Activated CD4-positive, alpha-beta T cell treated with anti-CD3 and anti-CD28 coated beads for 4 hours (primary cell): ENCODE results near the gene CR2.
"Not testable (repeated sequence)": the region's sequence is repeated elsewhere in the genome, so short reads cannot be mapped to it uniquely, and the experiment has no call there.

Experiments
- DNase-seq, 2 donors: peaks; one replicate each; pipeline ENCODE4 v3.0.0-alpha.2; 2020

The CR2 gene

GRCh38 chr1:207453710-207454045 is 450 bp upstream of the CR2 start:
- DNase-seq, result no peak

- no peak for DNase-seq
Measured at GRCh38 chr1:207455183-207455754, 1.1 kb downstream of the CR2 start.

GRCh38 chr1:207458414-207458813 is 4.3 kb downstream of the CR2 start:
- no peak for DNase-seq

GRCh38 chr1:207459008-207459407 is 4.9 kb downstream of the CR2 start:
- no peak for DNase-seq

- DNase-seq, result no peak
Measured at GRCh38 chr1:207461649-207462048, 7.5 kb downstream of the CR2 start.

- no peak for DNase-seq
Measured at GRCh38 chr1:207462535-207462934, 8.4 kb downstream of the CR2 start.

GRCh38 chr1:207463021-207463420 is 8.9 kb downstream of the CR2 start:
- DNase-seq, result no peak

- no peak for DNase-seq
Measured at GRCh38 chr1:207463571-207463970, 9.4 kb downstream of the CR2 start.

- DNase-seq, result peak in 1 of 2 donors; percentile 8
Measured at GRCh38 chr1:207470927-207471326, 16.8 kb downstream of the CR2 start.

GRCh38 chr1:207474210-207474609 is 20.1 kb downstream of the CR2 start:
- DNase-seq, result no peak

GRCh38 chr1:207486198-207486597 is 32.1 kb downstream of the CR2 start:
- no peak for DNase-seq

GRCh38 chr1:207487636-207488035 is 33.5 kb downstream of the CR2 start:
- DNase-seq, result no peak

- DNase-seq, result no peak
Measured at GRCh38 chr1:207493212-207493611, 39.1 kb downstream of the CR2 start.

GRCh38 chr1:207494171-207494570 is 40.0 kb downstream of the CR2 start:
- DNase-seq, result no peak

GRCh38 chr1:207495281-207495680 is 41.2 kb downstream of the CR2 start:
- DNase-seq, result not testable (repeated sequence)

- peak; percentile 16 to 22 for DNase-seq
Measured at GRCh38 chr1:207495801-207496792, 42.0 kb downstream of the CR2 start, which contains the start of gene CR1. CR1 (plus strand) TSS chr1:207496157; CDS start chr1:207496268, 111 bp downstream.

- DNase-seq, result no peak
Measured at GRCh38 chr1:207497941-207498340, 43.8 kb downstream of the CR2 start.

- peak; percentile 51 to 63 for DNase-seq
Measured at GRCh38 chr1:207499573-207499972, 45.4 kb downstream of the CR2 start.

GRCh38 chr1:207500306-207500705 is 46.2 kb downstream of the CR2 start:
- DNase-seq, result no peak

- no peak for DNase-seq
Measured at GRCh38 chr1:207501071-207501470, 46.9 kb downstream of the CR2 start.

GRCh38 chr1:207502726-207503125 is 48.6 kb downstream of the CR2 start:
- DNase-seq, result no peak

GRCh38 chr1:207503950-207504349 is 49.8 kb downstream of the CR2 start:
- DNase-seq, result no peak

- DNase-seq, result no peak
Measured at GRCh38 chr1:207504438-207504837, 50.3 kb downstream of the CR2 start.

GRCh38 chr1:207510444-207510843 is 56.3 kb downstream of the CR2 start:
- DNase-seq, result no peak
